Rectal smooth muscle tissue (tissue), 1 donor: Measurements from ENCODE around the gene SLC2A8.

ENCODE experiments used
- H3K27ac ChIP-seq: one replicate; pipeline ENCODE4 v1.7.0; 2013; ENCODE audit warnings: low read depth, low read length, inconsistent platforms
- H3K27me3 ChIP-seq: one replicate; pipeline ENCODE4 v1.7.0; 2013; ENCODE audit warnings: low read length; ENCODE audit not compliant: control insufficient read depth, insufficient read depth
- H3K36me3 ChIP-seq: one replicate; pipeline ENCODE4 v1.7.0; 2013; ENCODE audit warnings: low read length; ENCODE audit not compliant: control insufficient read depth, insufficient read depth
- H3K4me1 ChIP-seq: one replicate; pipeline ENCODE4 v1.7.0; 2013; ENCODE audit warnings: low read length; ENCODE audit not compliant: control insufficient read depth, insufficient read depth
- H3K4me3 ChIP-seq: one replicate; pipeline ENCODE4 v1.7.0; 2013; ENCODE audit warnings: low read length
- H3K9ac ChIP-seq: one replicate; pipeline ENCODE4 v1.7.0; 2013; ENCODE audit warnings: low read length

Gene SLC2A8

GRCh38 chr9:127428348-127428747, 31.4 kb downstream of the SLC2A8 start:
- Histone ChIP-seq H3K27me3 (no peaks in the 10 kb centered on the region), H3K4me3 (no peak overlapping the region), H3K9ac (no peak overlapping the region), H3K4me1 (peaks cover 8% of the 10 kb centered on the region), H3K27ac (no peak overlapping the region), H3K36me3 (peaks cover 3% of the 10 kb centered on the region)

DNA sequence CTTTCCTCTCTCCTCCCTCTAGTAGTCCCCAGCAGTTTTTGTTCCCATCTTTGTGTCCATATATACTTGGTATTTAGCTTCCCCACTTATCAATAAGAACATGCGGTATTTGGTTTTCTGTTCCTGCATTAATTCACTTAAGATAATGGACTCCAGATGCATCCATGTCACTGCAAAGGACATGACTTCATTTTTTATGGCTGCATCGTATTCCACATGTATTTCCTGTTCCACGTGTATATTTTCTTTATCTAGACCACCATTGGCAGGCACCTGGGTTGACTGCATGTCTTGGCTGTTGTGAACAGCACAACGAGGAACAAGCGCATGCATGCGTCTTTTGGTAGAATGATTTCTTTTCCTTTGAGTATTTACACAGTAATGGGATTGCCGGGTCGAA, 33.4 kb downstream of the SLC2A8 start:
- no peaks in the 10 kb centered on the region for H3K27me3 ChIP-seq
- no peak overlapping the region for H3K27ac ChIP-seq
- H3K36me3 ChIP-seq = peaks cover 16% of the 10 kb centered on the region

GRCh38 chr9:127437497-127438264, 40.7 kb downstream of the SLC2A8 start:
- H3K27me3 ChIP-seq = no peaks in the 10 kb centered on the region
- H3K36me3 ChIP-seq = peaks cover 47% of the 10 kb centered on the region
- H3K9ac ChIP-seq = no peak overlapping the region
- no peaks in the 10 kb centered on the region for H3K4me1 ChIP-seq
- peak overlapping the region; percentile 15 for H3K27ac ChIP-seq
- no peak overlapping the region for H3K4me3 ChIP-seq

More for the DNA sequence above, 33.4 kb downstream of the SLC2A8 start:
- H3K4me3 ChIP-seq = no peak overlapping the region
- no peak overlapping the region for H3K9ac ChIP-seq
- H3K4me1 ChIP-seq = peaks cover under 1% of the 10 kb centered on the region

GRCh38 chr9:127438394-127438793, 41.4 kb downstream of the SLC2A8 start:
- Histone ChIP-seq H3K36me3 (peaks cover 43% of the 10 kb centered on the region), H3K9ac (no peak overlapping the region), H3K27me3 (no peaks in the 10 kb centered on the region), H3K27ac (no peak overlapping the region), H3K4me1 (no peaks in the 10 kb centered on the region), H3K4me3 (no peak overlapping the region)

DNA sequence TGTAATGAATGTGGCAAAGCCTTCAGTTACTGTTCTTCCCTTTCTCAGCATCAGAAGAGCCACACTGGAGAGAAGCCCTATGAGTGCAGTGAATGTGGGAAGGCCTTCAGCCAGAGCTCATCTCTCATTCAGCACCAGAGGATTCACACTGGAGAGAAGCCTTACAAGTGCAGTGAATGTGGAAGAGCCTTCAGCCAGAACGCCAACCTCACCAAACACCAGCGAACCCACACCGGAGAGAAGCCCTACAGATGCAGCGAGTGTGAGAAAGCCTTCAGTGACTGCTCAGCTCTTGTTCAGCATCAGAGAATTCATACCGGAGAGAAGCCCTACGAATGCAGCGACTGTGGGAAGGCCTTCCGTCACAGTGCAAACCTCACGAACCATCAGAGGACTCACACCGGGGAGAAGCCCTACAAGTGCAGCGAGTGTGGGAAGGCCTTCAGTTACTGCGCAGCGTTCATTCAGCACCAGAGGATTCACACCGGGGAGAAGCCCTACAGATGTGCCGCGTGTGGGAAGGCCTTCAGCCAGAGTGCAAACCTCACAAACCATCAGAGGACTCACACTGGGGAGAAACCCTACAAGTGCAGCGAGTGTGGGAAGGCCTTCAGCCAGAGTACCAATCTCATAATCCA, 47.4 kb downstream of the SLC2A8 start:
- H3K4me1 ChIP-seq = no peaks in the 10 kb centered on the region
- H3K27ac ChIP-seq = peak overlapping the region; percentile 40
- no peak overlapping the region for H3K4me3 ChIP-seq
- no peak overlapping the region for H3K9ac ChIP-seq
- peaks cover 41% of the 10 kb centered on the region for H3K36me3 ChIP-seq
- no peaks in the 10 kb centered on the region for H3K27me3 ChIP-seq

DNA sequence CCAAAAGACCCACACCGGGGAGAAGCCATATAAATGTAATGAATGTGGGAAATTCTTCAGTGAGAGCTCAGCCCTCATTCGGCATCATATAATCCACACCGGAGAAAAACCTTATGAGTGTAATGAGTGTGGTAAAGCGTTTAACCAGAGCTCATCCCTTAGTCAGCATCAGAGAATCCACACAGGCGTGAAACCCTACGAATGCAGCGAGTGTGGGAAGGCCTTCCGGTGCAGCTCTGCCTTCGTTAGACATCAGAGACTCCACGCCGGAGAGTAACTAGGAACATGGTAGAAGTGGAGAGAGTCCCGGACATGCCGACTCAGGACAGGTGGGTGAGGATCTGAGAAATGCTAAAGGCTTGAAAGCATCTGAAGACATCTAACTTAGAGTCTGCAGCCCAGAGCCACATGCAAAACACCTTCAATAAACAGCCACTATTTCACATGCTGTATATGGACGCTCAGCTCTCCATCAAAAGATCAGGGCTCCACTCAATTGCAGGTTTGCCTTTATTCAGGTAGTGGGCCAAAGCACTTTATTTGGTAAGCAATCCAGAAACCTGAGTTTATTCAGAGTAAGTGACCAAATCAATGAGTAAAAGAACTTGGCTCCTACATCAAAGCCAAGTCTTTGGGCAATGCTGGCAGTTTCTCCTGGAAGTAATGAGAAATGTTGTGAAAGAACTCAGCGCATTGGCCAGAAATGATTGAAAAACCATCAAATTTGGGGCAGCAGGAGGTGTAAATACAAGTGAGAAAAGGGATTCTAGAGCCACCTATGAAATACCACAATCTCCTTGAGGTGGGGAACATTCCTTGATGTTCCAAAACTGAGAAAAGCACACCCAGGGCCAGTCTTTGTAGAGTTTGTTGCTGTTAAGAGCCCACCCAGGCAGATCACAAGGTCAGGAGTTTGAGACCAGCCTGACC, 48.2 kb downstream of the SLC2A8 start:
- Histone ChIP-seq H3K27me3 (no peaks in the 10 kb centered on the region), H3K27ac (no peak overlapping the region), H3K9ac (no peak overlapping the region), H3K36me3 (peaks cover 46% of the 10 kb centered on the region), H3K4me3 (no peak overlapping the region), H3K4me1 (peaks cover 4% of the 10 kb centered on the region)

DNA sequence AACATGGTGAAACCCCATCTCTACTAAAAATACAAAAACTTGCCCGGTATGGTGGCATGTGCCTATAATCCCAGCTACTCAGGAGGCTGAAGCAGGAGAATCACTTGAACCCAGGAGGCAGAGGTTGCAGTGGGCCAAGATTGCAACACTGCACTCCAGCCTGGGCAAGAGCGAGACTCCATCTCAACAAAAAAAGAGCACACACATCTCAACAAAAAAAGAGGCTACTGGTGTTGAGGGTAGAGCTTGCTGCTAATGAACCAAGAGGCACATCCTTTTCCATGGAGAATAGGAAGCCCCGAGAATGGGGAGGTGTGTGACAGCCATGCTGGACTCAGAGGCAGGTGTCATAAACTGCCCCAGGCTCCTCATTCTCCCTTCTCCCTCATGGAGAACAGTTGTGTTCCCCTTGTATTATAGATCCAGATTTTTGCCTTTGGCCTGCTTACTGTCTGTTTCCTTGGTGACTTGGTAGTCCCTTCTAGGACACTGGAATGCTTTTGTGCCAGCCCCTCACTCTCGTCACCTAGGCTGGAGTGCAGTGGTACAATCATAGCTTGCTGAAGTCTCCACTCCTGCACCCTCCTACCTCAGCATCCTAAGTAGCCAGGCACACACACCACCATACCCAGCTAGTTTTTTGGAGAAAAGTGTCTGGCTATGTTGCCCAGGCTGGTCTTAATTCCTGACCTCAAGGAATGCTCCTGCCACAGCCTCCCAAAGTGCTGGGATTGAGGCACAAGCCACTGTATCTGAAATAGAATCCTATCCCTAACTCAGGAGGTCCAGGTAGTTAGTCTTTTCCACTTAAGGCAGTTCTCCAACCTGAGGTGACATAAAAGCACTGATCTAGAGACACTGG, 49.1 kb downstream of the SLC2A8 start:
- Histone ChIP-seq H3K4me3 (no peak overlapping the region), H3K36me3 (peaks cover 39% of the 10 kb centered on the region), H3K27ac (no peak overlapping the region), H3K27me3 (no peaks in the 10 kb centered on the region), H3K9ac (no peak overlapping the region), H3K4me1 (peaks cover 8% of the 10 kb centered on the region)

DNA sequence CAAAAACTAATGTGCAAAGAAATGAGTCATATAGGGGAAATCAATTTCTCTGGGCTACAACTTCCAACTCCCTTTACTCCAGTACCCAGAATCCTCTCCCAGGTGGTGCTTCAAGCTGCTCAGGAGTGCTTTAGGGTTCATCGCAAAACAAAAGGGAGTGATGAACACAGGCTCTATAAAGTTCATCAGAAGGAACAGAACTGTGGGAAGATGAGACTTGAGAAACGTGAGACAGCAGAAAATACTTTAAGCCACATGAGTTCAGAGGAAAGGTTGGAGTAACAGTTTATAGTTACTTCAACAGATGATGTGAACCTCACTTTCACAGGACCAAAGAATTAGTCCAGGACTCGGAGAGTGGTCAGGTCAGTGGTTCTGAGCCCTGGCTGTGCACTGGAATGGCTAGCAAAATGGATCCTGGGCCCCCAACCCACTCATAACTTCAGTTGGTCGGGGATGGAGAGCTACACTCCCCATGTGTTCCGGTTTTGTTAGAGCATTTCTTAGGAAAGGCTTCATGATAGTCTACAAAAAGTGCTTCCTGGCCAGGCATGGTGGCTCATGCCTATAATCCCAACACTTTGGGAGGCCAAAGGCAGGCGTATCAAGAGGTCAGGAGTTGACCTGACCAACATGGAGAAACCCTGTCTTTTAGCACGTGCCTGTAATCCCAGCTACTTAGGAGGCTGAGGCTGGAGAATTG, 49.9 kb downstream of the SLC2A8 start:
- H3K27me3 ChIP-seq = no peaks in the 10 kb centered on the region
- H3K36me3 ChIP-seq = peaks cover 37% of the 10 kb centered on the region
- H3K9ac ChIP-seq = no peak overlapping the region
- H3K27ac ChIP-seq = no peak overlapping the region
- H3K4me1 ChIP-seq = peaks cover 8% of the 10 kb centered on the region
- no peak overlapping the region for H3K4me3 ChIP-seq

DNA sequence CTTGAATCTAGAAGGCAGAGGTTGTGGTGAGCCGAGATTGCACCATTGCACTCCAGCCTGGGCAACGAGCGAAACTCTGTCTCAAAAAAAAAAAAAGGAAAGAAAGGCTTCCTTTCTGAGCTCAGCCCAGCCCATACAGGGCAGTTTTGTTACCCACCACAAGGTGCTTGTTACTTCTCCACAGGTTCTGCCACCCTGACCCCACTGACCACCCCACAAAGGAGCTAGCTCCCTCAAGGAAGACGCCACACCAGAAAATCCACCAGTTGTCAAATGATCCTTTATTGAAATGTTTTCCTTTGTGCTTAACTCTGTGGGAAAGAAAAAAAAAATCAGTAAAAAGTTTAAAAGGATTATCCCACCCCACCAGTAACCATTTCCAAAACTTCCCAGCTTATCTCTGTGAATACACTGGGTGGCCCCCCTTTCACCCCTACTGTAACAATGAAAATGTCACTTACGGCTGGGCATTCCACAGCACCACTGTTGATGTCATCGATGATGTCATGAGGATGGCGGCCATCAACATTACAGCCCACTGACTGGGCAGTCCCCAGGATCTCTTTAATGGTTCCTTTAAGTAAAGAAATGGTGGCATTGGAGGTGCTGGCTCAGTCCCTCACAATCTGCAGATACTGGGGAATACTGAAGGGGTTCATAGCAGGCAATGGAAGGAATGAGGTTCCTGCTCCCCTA, 50.6 kb downstream of the SLC2A8 start:
- H3K4me3 ChIP-seq = no peak overlapping the region
- H3K27me3 ChIP-seq = no peaks in the 10 kb centered on the region
- H3K4me1 ChIP-seq = peaks cover 11% of the 10 kb centered on the region
- peaks cover 37% of the 10 kb centered on the region for H3K36me3 ChIP-seq
- no peak overlapping the region for H3K9ac ChIP-seq
- H3K27ac ChIP-seq = no peak overlapping the region

- Histone ChIP-seq H3K4me3 (no peak overlapping the region), H3K27ac (no peak overlapping the region), H3K9ac (no peak overlapping the region), H3K36me3 (peaks cover 37% of the 10 kb centered on the region), H3K27me3 (no peaks in the 10 kb centered on the region), H3K4me1 (peaks cover 11% of the 10 kb centered on the region)
Observed at GRCh38 chr9:127448112-127448805, 51.3 kb downstream of the SLC2A8 start.
